KG1 (cell line): ENCODE data around the gene ITGB7.

Experiments
- DNase-seq: peaks from one replicate; lab custom pipeline; 2025; lab: John Stamatoyannopoulos, UW

Gene ITGB7

GRCh38 chr12:53196486-53196885, 10.6 kb downstream of the ITGB7 start:
- no peak for DNase-seq

- DNase-seq, result no peak
Observed at GRCh38 chr12:53195516-53196420, 11.3 kb downstream of the ITGB7 start.

- no peak for DNase-seq
Observed at GRCh38 chr12:53194973-53195372, 12.1 kb downstream of the ITGB7 start.

GRCh38 chr12:53193985-53194716, 12.9 kb downstream of the ITGB7 start:
- DNase-seq, result no peak

GRCh38 chr12:53193040-53193439, 14.0 kb downstream of the ITGB7 start:
- no peak for DNase-seq

- no peak for DNase-seq
Observed at GRCh38 chr12:53192531-53193021, 14.5 kb downstream of the ITGB7 start.

- DNase-seq, result no peak
Observed at GRCh38 chr12:53191885-53192530, 15.0 kb downstream of the ITGB7 start.

- no peak for DNase-seq
Observed at GRCh38 chr12:53191096-53191884, 15.8 kb downstream of the ITGB7 start.

- DNase-seq, result no peak
Observed at GRCh38 chr12:53190108-53190729, 16.8 kb downstream of the ITGB7 start.

GRCh38 chr12:53187145-53187899, 19.7 kb downstream of the ITGB7 start:
- no peak for DNase-seq

GRCh38 chr12:53186745-53187144, 20.3 kb downstream of the ITGB7 start:
- DNase-seq, result no peak

- DNase-seq, result no peak
Observed at GRCh38 chr12:53185582-53186153, 21.4 kb downstream of the ITGB7 start.

- no peak for DNase-seq
Observed at GRCh38 chr12:53184828-53185227, 22.2 kb downstream of the ITGB7 start.

GRCh38 chr12:53182903-53183302, 24.1 kb downstream of the ITGB7 start:
- no peak for DNase-seq

- no peak for DNase-seq
Observed at GRCh38 chr12:53181935-53182334, 25.1 kb downstream of the ITGB7 start.

GRCh38 chr12:53180931-53181645, 26.0 kb downstream of the ITGB7 start:
- DNase-seq, result peak; percentile 47

GRCh38 chr12:53180220-53180930, 26.7 kb downstream of the ITGB7 start, which contains the start of the genes CSAD and ZNF740:
CSAD (minus strand) TSS chr12:53180925; CDS start chr12:53173470, 7,455 bp downstream.
ZNF740 (plus strand) TSS chr12:53180722; CDS start chr12:53181984, 1,262 bp downstream.
- DNase-seq, result peak; percentile 69

GRCh38 chr12:53179687-53180219, 27.3 kb downstream of the ITGB7 start:
- no peak for DNase-seq
